GM10847 (cell line): ENCODE data around the gene HJURP.

Source experiments
- POLR2A ChIP-seq: IDR thresholded peaks from 2 replicates; pipeline ENCODE4 v1.6.1; 2011; ENCODE audit not compliant: insufficient read length; ENCODE audit errors: extremely low read depth

Gene HJURP

DNA sequence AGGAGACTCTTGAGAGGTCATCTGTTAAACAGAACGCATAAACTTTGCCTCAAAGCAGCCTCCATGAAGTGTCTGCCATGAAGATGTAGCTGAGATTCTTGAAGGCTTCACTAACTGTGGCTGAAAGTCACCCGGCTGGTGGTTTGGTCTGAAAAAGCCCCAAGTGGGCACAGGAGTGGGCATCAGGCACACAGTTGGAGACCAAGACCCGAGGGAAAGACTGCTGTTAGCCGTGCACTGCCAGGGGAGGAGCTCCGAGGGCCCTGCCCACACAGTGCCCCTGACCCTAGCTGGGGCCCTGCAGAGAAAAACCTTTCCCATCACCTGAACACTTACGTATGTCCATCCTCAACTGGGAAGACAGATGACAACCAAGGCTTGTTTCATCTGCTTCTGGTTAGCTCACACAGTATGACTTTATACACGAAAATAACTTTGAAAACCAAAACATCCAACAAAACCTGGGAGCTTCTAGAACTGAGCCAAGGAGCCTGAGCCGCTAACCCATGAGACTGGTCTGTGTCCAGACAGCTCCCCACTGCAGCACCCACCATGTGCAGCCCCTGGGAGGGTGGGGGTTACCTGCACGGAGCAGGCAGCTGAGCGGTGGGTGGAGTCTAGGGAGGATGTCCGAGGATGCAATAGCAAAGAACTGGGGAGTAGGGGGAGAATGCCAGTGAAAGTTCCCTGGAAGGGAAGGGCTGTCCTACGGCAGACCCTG is 15.4 kb downstream of the HJURP start:
- no peak for TF ChIP-seq POLR2A

DNA sequence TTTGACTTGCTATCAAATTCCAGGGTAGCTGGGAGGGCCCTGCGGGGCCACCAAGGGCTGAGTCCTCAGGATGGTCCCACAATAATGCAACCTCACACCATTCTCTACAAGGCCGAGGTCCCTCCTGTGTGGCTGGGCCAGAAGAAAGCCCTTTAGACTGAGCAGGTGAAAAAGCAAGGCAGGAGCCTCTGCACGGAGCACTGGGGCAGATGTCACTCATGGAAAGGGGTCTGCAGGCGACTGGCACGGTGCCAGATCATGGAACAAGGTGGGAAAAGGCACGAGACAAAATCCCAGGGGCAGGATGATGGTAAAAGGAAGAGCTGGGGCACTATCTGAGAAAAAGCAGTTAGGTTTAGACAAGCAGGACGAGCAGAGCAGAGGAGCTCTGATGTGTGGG is 16.1 kb downstream of the HJURP start:
- no peak for TF ChIP-seq POLR2A

DNA sequence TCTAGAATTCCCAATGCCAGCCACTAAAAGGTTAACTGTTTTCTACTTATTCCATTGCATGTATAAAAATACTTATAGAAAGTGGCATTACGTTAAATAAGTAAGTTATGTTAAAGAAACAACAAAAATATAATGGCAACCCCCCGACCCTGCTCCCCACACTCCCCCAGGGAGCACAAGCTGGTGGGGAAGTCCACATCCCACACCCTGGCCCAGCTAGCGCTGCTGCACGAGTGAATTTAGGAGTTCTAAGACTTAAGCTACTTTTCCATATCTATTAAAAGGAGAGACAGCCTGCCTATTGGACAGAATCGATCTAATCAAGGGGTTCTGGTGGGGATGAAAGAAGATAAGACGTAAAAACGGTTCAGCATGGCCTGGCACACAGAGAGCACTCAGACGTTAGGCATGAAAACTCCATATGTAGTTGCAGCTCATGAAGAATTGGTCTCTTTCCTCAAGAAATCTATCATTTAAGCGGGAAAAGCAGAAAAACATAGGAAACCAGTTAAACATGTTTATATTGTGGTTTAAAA is 16.6 kb downstream of the HJURP start:
- no peak for TF ChIP-seq POLR2A

DNA sequence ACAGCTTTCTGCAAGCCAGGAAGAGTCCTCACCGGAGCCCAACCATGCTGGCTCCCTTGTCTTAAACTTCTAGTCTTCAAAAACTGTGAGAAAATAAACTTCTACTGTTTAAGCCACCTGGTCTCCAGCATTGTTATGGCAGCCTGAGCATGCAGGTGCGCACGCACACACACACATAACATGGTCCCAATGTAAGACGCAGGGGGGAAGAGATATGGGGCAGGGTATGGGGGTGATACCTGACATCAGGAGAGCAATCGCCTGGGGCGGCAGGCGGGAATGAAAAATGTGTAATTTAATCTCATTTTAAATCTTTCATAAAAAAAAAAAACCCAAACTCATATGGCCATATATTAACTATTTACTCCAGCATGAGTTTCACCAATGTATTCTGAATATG is 18.0 kb downstream of the HJURP start:
- no peak for TF ChIP-seq POLR2A

DNA sequence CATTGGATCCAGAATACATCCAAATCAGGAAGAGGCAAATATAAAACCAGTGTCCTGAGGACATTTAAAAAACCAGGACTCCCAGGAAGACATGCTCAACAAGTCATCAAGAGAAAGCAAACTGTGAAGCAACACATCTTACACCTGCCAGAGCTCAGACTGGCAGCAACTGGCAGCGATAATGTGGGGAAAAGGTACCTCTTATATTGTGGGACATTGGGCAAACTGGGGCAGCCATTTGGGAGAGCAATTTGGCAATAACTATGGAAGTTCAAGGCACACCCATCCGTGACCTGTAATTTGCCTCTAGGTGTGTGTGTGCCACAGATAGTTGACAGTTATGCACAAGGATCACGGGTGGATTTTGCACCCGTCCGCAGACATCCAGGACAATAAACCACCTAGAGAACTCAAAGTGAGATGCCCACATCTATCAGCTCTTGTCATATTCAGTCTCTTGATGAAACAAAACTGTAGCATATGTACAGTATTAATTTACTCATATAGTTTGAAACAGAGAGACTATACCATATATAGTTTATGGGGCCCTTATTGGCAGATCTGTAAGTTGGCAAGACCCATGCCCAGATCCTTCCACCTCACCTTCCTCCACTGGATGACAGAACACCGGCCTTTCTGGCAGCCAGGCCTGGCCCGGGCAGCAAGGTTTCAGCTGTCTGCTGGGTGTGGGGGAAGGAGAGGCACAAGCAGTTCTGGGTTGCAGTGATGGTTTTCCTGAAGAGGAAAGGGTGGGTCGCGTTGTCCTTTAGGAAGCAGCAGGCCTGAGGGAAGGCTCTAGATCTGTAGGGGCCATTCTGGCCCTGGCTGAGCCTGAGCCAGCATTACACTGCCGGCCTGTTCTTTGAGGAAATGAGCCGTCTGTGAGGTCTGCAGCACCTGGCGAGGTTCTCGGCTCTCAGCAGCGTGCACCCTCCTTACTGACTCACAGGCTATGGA is 18.8 kb downstream of the HJURP start:
- no peak for TF ChIP-seq POLR2A

DNA sequence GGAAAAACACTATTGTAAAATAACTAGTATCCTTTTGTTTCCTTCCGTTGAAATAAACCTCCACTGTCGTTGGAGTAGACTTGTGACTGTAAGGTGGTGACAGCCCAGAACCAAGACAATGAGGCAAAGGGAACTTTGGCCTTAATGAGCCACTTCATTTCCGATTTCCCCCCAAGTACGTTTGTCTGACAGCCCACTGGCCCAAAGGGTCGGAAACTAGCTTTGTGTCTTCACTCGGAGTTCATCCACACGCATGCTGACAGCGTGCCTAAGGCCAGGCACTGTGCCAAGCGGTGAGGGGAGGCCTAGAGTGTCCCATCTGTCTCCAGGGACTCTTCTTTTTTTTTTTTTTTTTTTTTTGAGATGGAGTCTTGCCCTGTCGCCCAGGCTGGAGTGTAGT is 21.0 kb downstream of the HJURP start:
- no peak for TF ChIP-seq POLR2A

DNA sequence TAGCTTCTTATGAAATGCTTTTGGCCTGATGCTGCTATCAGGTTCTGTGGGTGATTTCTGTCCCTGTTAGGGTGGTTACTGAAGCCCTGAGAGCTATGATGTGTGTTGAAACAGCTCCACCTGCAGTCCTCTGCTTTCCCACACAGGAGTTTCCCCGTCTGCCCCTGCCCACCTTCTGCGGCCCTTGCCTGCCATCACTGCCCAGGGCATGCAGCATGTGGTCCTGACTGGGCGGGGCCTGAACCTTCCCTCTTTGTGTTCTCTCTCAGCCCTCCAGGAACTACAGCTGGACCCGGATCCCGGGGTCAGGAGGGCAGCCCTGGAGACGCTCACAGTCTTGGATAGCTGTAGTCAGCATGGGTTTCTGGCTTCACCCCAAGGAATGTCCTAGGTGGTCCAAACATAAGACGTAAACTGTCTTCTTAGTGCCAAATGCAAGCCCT is 21.4 kb downstream of the HJURP start:
- TF ChIP-seq POLR2A, result no peak

DNA sequence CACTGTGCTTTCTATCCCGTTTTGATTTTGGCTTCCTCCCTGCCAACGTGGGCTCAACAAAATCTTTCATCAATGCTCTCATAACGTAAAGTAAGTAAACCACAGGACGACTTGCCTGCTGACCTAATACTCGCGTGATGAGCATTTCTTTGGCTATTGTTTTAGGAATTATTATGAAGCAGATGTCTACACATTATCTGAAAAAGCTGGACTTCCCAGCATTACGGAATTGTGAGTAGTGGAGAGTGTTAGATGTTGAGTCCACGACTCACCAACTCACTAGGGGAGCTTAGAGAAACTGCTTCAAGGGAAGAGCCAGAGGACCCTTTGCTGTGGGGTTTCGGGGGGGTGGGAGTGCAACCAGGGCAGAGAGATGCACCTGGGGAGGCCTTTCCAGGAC is 21.9 kb downstream of the HJURP start:
- no peak for TF ChIP-seq POLR2A

DNA sequence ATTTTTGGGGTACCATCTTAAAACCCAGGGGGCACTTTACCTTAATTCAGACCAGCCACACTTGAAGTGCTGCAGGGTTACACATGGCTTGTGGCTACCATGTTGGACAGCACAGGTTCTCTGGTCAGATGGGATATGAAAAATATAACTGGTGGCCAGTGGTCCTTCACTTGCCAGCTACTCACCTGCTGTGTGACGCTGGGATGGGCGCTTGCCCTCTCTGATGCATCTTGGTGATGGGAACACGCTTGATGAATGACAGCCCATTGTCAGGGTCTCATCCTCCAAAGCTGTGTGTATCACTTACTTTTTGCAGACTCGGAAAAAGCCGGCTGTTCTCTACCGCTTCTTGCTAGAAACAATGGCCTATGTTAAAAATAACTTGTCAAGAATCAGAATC is 22.5 kb downstream of the HJURP start:
- TF ChIP-seq POLR2A, result no peak

DNA sequence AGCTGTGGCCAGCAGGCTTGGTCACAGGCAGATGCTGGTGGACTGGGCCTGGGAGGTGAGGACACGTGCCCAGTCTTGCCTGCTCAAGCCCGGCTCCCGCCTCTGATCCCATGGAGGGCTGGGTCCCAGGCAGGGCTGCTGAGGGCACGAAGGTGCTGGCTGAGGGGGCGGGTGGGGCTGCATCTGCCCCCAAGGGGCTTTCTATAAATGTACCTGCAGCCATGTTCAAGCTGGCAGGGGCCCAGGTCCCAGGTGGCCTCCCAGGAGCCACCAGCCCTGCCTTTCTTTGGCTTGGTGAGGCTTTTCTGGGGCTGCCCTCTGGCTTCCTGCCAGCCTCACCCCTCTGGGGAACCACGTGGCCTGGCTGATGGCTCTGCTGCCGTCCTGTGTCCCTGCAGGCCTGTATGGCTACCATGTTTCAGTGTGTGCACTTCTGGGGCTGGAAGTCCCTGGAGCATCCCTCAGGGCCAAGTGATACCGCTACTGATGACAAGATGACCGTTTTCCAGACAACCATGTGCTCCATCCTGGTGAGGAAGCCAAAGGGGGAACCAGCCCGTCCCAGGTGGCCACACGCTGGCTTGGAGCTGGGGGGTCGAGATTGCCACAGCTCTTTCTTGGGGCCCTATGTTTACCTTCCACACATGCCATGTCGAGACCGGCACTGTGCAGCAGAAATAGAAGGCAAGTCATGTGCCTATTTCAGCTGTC is 23.2 kb downstream of the HJURP start:
- no peak for TF ChIP-seq POLR2A

DNA sequence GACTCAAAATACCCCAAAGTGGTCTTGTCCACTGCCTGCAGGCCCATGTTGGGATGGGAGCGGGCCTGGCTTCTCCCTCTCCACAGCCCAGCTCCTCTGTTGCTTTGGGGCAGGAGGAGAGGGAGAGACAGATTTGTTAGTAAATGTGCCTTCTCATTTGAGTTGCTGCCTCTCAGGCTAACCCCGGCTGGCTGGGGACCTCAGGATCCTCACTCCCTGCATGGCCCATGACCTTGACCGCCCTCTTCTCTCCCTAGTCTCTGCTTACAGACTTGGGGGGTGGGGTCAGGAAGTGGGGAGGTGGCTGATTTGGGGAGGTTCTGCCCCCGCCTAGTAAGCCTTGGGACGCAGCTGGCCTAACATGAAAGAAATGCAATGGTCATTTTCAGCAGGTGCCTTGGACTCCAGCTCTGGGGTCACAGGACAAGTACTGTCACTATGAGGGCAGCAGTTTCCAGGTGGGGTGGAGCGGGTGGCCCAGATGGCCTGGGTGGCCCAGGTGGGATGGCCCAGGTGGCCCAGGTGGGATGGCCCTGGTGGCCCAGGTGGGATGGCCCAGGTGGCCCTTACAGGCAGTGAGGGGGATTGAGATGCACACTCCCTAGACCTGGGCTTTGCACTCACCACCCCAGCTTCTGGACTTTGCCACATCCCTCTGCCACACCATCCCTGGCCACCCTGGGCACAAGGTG is 24.1 kb downstream of the HJURP start:
- TF ChIP-seq POLR2A, result no peak

DNA sequence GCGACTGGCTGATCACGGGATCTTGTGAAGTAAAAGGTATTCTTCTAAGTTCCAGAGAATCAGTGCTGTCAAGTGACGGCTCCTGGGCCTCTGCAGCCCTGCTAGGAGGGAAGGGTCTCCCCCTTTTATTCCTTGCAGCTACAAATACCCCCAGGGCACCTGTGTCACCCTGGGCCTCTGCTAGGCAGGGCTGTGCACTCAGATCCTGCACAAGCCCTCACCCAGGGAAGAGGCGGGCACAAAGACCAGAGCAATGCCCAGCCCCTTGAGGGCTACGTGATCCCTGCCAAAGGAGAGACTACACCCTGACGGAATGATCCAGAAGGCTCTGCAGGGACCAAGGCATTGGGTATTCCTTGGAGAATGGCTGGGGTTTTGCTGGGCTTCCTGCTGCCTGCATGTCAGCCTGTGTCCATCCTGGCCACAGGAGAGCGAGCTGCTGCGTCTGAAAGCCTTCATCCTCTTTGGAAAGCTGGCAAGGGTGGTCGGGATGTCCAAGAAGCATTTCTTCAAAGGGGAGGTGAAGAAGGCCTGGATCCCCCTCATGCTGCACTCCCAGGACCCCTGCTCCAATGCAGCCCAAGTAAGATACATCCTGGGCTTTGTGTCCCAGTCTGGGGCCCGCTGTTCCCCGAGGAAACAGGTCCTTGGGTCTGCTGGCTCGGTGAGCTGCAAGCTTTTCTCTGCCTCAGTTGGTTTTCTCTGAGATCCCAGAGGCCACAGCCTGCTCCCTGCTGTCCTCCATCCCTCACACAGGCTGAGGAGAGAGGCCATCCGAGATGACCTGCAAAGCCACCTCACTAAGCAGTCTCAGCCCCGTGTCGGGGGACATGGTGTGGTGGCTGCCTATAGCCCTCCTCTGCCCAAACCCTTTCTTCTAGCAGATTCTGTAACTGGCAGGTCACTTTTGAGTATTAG is 24.9 kb downstream of the HJURP start:
- no peak for TF ChIP-seq POLR2A

DNA sequence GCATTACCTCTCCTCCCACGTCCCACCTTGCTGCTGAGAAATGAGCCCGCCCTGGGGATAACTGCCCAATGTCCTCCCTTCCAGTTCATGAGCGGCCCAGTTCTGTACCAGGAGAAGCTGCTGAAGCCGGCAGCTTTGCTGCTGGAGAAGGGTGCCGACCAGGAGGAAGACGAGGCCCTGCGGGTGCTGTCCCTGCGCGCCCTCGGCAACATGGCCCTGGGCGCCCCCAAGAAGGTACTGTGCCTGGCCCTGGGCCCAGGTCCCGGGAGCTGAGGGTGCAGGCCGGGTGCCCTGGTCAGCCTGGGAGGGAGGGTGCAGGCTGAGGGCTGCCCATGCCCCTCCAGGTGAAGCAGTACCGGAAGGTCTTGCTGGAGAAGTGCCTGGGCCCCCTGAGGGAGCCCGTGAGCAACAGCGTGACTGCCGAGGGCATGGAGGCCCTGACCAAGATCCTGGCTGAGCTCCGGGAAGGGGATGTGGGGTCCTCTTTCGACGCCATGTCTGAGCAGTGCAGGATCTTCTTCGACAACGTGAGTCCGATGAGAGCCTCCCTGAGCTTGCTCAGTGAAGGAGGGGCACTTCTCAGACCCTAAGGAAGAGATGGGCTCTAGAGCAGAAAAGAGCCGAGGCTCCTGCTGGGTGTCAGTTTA is 25.7 kb downstream of the HJURP start:
- no peak for TF ChIP-seq POLR2A
